Activated T-cell treated with anti-CD3 and anti-CD28 coated beads, Interleukin-2, amount 50 U/mL, for 24 hours (primary cell): ENCODE data around the gene ATXN1.

Source experiments
- DNase-seq: peaks from one replicate; pipeline ENCODE4 v3.0.0-alpha.2; 2020
- H3K27ac Mint-ChIP-seq: 2 replicates; pipeline ENCODE4 v1.8.0; 2020; ENCODE audit warnings: mild to moderate bottlenecking, mixed read lengths
- H3K27me3 Mint-ChIP-seq: 2 replicates; pipeline ENCODE4 v1.8.0; 2020; ENCODE audit warnings: mixed read lengths
- H3K36me3 Mint-ChIP-seq: 2 replicates; pipeline ENCODE4 v1.8.0; 2020; ENCODE audit warnings: low read depth, mixed read lengths
- H3K4me1 Mint-ChIP-seq: 2 replicates; pipeline ENCODE4 v1.8.0; 2020; ENCODE audit warnings: low read depth, mixed read lengths
- H3K4me3 Mint-ChIP-seq: 2 replicates; pipeline ENCODE4 v1.8.0; 2020; ENCODE audit warnings: mild to moderate bottlenecking, moderate library complexity, mixed read lengths
- H3K9me3 Mint-ChIP-seq: 2 replicates; pipeline ENCODE4 v1.8.0; 2020; ENCODE audit warnings: mixed read lengths

The ATXN1 gene

DNA sequence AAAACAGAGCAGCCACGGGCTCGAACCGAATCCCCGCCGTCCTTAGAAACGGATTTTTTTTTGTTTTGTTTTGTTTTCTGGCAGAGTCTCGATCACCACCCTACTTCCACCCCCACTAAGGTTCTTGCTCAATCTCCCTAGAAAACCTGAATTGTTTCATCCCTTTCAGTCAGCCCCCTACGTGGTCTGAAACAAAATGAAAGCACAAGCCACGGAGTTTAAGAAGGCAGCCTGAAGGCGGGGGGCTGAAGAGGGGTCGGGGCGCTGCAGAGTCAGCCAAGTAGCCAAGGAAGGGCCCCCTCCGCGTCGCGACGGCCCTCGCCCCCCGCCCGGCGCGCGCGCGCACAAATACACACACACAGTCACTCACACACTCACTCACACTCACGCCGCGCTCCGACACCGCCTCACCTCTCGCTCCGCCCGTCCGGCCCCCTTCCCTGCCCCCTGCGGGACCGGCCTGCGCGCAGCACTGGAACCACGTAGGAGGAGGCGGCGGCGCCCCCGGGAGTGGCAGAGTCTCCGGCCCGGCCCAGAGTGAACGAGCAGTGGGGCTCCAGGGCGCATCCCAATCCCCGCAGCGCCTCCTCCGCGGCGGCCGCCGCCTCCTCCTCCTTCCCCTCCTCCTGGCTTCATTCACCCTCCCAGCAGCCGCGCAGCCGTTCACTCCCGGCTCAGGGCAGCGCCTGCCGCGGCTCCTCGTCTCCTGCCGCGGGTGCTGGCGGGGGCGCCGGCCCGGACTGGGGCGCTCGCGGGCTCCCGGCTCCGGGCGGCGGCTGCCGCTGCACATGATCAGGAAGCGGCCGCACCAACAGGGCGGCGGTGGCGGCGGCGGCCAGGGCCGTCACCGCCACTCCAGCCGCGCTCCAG lies 1.4 kb downstream of the ATXN1 start:
- H3K36me3 Mint-ChIP-seq = peaks cover 15% of the 10 kb centered on the region
- no peaks in the 10 kb centered on the region for H3K27me3 Mint-ChIP-seq
- peak overlapping the region; percentile 92 for H3K27ac Mint-ChIP-seq
- DNase-seq = peak; percentile 83
- H3K9me3 Mint-ChIP-seq = no peaks in the 10 kb centered on the region
- peaks cover 67% of the 10 kb centered on the region for H3K4me1 Mint-ChIP-seq
- peak overlapping the region; percentile 88 for H3K4me3 Mint-ChIP-seq

DNA sequence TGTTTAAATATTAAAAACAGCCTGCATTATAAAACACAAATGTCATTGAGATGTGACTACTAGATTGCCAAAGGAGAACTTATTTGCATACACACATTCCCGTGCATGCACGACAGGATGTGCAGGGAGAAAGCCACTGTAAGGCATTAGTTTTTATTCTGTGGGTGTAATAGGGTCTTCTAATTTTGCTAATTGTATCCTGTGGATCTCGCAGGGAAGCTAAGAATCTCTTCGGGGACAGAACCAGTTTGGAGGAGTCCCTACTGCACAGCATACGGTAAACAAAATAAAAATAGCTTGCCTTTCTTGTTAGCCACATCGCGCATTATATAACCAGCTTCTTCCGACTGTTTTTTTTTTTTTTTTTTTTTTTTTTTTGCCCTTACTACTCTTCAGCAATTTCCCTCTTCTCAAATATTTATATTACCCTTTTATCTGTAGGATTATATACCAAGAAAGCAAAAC lies 2.0 kb downstream of the ATXN1 start:
- Mint-ChIP-seq H3K27ac (peak overlapping the region; percentile 92), H3K27me3 (no peaks in the 10 kb centered on the region), H3K4me1 (peaks cover 67% of the 10 kb centered on the region), H3K36me3 (peaks cover 18% of the 10 kb centered on the region), H3K4me3 (peak overlapping the region; percentile 88), H3K9me3 (no peaks in the 10 kb centered on the region)
- no peak for DNase-seq

DNA sequence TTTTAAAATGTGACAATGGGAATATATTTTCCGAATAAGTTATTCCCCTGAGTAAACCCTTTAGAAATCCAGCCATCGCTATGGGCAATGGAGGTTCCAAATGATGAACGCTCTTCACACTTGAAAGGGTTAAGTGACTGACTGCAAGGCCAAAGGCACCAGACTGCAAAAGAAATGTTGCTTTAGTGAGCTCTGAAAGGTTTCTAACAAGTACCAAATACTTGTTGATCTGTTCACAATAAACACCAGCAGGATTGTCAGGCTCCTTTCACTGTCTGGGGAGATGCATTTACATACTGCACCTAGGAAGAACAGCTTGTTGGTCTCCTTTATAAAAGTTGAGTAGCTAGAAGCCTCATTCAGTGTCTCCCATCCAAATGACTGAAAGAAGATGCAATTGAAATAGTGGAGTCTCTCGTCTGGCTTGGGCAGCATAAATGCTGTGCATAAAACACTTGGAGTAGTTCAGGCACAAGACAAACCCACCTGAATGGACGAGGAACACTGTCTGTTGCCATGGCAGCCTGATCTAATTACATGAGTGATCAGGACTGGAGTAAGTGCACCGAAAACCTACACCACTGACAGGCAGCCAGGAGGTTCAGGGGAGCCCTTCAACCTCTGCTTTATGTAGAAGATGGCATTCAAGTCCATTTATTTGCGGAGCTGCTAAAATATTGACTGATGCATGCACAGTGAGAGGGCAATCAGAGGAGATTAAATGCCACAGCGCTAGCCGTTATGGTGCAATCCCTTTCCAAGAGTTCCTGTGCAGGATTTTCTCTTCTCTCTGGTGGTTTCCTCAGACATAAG lies 2.9 kb downstream of the ATXN1 start:
- Mint-ChIP-seq H3K4me3 (peak overlapping the region; percentile 88), H3K4me1 (peaks cover 64% of the 10 kb centered on the region), H3K36me3 (peaks cover 23% of the 10 kb centered on the region), H3K27ac (no peak overlapping the region), H3K9me3 (no peaks in the 10 kb centered on the region), H3K27me3 (no peaks in the 10 kb centered on the region)
- DNase-seq = no peak

DNA sequence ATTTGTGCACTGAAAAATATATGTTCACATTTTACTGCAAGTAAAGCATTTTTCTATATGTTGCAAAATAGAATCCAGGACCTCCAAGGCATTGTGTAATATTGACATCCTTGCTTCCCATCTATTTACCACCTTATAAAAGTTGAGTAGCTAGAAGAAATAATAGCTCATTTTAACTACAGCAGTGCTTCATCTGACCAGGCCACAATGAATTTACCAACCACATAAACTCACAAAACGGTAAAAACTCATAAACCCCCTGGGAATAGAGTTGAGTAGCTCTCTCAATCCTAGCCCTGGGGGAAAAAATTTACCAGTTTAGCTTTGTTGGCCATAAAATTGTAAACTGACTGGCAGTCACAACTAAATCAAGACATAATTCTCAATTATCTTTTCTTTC lies 3.9 kb downstream of the ATXN1 start:
- no peak for DNase-seq
- Mint-ChIP-seq H3K36me3 (peaks cover 34% of the 10 kb centered on the region), H3K27ac (peak overlapping the region; percentile 53), H3K4me3 (no peak overlapping the region), H3K27me3 (no peaks in the 10 kb centered on the region), H3K4me1 (peaks cover 66% of the 10 kb centered on the region), H3K9me3 (no peaks in the 10 kb centered on the region)

DNA sequence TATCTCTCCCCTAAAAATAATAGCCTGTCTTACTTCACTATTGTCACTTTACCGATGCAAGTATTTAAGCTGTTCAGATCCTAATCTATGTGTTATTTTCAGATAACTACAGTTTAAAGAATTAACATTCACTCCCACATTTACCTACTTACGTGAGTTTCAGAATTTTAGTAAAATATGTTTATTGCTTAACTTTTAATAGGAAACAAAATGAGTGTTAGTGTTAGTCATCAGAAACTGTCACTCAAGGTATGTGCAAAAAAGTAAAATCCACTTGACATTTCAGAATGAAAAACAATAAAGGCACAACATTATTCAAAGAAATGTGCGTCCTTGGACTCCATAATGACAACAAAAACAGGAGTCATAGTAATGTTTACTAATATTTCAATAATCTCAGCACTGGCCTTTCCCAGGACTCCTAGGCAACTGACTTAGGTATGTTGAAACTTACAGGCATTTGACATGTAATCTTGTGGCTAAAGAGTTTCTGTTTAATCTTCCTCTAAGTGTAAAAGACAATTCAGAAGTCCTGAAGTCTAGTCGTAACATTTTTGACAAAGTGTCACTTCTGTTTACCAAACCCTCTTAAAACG lies 4.5 kb downstream of the ATXN1 start:
- no peak for DNase-seq
- H3K4me3 Mint-ChIP-seq = no peak overlapping the region
- H3K9me3 Mint-ChIP-seq = no peaks in the 10 kb centered on the region
- H3K27me3 Mint-ChIP-seq = no peaks in the 10 kb centered on the region
- peaks cover 66% of the 10 kb centered on the region for H3K4me1 Mint-ChIP-seq
- peaks cover 39% of the 10 kb centered on the region for H3K36me3 Mint-ChIP-seq
- no peak overlapping the region for H3K27ac Mint-ChIP-seq

DNA sequence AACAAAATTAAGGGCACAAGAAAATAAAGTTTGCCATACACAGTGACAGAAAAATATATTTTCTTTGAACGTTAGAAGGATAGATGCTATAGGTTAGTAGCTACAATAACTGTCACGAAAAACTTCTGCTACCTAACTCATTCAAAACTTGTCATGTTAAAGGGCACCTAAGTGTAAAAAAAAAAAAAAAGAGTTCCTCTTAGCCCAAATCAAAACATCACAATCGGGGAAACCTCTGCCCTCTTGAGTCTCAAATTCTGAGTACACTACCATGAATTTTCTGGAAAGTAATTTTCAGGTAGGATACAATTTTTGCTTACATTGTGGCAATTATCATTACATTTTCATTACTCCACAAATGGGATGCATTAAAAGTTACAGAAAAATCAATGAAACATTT lies 5.7 kb downstream of the ATXN1 start:
- Mint-ChIP-seq H3K36me3 (peaks cover 47% of the 10 kb centered on the region), H3K27ac (no peak overlapping the region), H3K27me3 (no peaks in the 10 kb centered on the region), H3K4me1 (peaks cover 70% of the 10 kb centered on the region), H3K4me3 (no peak overlapping the region), H3K9me3 (no peaks in the 10 kb centered on the region)
- DNase-seq = no peak

DNA sequence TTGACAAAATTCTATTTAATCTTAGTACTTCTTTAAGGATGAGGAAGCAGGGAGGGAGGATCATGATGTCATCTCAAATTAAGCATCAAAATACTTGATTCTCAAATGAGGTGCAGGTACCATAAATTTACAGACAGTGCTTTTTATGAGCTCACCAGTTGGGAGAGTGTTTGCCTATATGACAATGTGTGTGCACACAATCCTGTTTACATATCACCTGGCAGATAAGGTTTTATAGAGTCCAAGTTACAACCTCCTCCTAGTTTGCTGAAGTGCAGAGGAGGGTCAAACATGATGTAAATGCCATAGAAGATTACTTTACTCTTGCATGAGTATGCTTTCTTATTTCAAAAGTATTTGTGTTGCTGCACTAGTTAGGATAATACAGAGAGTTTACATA lies 6.4 kb downstream of the ATXN1 start:
- no peak overlapping the region for H3K4me3 Mint-ChIP-seq
- no peak overlapping the region for H3K27ac Mint-ChIP-seq
- no peaks in the 10 kb centered on the region for H3K9me3 Mint-ChIP-seq
- no peak for DNase-seq
- peaks cover 73% of the 10 kb centered on the region for H3K4me1 Mint-ChIP-seq
- no peaks in the 10 kb centered on the region for H3K27me3 Mint-ChIP-seq
- H3K36me3 Mint-ChIP-seq = peaks cover 53% of the 10 kb centered on the region

DNA sequence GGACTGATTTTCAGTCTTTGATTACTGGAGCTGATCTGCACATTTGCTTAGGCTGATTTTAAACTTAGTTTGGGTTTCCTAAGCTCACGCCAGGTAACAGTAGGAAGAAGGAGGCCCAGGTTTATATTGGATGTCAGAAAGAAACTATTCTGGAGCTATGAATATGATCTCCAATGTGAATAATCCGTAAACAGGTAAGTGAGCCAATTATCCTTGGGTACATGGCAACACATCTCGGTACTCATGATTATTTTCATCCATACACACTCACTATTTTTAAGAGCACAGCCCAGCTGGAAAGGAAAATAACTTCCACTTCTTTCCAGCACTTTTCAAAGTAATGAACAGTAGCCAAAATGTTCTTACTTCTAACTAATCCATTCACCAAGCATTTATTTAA lies 7.0 kb downstream of the ATXN1 start:
- no peak for DNase-seq
- Mint-ChIP-seq H3K9me3 (no peaks in the 10 kb centered on the region), H3K4me3 (no peak overlapping the region), H3K27me3 (no peaks in the 10 kb centered on the region), H3K36me3 (peaks cover 55% of the 10 kb centered on the region), H3K4me1 (peaks cover 76% of the 10 kb centered on the region), H3K27ac (no peak overlapping the region)

DNA sequence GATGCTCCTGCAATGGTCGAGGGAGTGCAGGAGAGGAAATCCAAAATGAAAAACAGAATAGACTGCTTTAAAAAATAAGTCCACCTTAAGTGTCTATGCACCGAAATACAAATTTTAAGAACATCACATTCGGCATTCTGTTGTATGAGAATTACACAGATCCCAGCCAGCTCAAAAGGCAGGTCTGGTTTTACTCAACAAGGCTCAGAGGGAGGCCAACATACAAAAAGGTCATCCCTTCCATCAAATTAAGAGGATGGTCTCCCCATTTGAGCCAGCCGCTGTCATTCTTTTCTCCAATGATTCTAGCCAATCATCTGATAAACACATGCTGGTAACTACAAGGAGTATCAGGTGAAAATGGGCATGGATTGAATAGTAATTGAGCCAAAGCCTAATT lies 7.9 kb downstream of the ATXN1 start:
- no peak overlapping the region for H3K27ac Mint-ChIP-seq
- DNase-seq = no peak
- H3K27me3 Mint-ChIP-seq = no peaks in the 10 kb centered on the region
- H3K4me1 Mint-ChIP-seq = peaks cover 74% of the 10 kb centered on the region
- no peaks in the 10 kb centered on the region for H3K9me3 Mint-ChIP-seq
- no peak overlapping the region for H3K4me3 Mint-ChIP-seq
- peaks cover 60% of the 10 kb centered on the region for H3K36me3 Mint-ChIP-seq

DNA sequence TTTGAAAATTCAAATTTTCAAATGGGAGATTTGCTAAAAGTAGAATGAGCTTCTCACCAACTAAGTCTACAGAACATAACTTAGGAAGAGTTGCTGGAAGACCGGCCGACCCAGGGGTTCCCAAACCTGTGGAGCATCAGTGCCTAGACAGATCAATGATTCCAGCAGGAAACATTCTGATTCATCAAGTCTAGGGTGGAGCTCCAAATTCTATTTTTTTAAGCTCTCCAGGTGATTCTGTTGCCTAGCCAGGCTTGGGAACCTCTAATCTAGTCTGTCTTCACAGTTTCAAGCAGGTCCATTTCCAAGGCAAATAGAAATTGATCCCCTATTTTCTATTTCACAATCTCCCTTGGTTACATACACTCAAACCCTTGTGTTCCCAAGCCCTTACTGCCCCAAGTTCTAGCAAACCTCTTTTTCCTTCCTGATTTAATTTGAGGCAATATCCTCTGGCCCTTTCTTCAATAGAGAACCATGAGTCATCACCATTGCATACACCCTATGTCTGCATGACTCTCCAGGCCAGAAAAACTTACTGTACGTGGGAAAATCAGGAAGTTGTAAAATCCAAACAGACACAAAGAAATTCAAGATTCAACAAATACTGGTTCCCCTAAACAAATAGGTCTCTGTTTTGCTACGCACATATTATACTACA lies 8.9 kb downstream of the ATXN1 start:
- H3K4me1 Mint-ChIP-seq = peaks cover 71% of the 10 kb centered on the region
- H3K27me3 Mint-ChIP-seq = no peaks in the 10 kb centered on the region
- H3K36me3 Mint-ChIP-seq = peaks cover 63% of the 10 kb centered on the region
- DNase-seq = no peak
- H3K27ac Mint-ChIP-seq = no peak overlapping the region
- H3K4me3 Mint-ChIP-seq = no peak overlapping the region
- no peaks in the 10 kb centered on the region for H3K9me3 Mint-ChIP-seq

DNA sequence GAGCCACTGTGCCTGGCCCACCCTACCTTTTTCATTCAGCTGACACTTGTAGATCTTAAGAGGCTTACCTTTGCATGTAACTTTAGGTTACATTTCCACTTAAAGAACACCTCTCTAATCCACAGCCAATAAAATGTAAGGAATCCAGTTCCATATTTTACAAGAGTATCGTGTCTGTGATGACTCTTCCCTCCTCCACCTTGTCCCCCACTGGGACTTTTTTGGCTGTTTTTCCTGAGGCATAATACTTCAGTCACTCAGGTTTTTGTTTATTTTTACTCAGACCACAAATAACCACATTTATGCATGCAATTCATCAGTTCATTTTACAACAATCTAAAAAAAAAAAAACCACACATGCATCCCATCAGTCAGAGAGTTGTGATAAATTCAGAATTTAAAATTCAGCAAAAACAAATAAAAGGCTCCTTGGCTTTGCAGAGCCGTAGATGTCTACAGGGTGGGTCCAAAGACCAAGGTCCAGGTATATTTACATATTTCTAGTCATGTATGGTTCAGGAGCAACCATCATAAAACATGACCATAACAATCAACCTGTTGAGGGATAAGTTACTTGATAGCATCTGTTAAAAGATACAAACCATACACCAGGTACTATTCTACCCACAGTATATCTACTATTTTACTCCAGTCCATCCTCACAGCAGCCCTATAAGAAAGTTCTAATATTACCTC lies 9.9 kb downstream of the ATXN1 start:
- H3K4me3 Mint-ChIP-seq = no peak overlapping the region
- peaks cover 65% of the 10 kb centered on the region for H3K36me3 Mint-ChIP-seq
- peaks cover 68% of the 10 kb centered on the region for H3K4me1 Mint-ChIP-seq
- DNase-seq = no peak
- no peaks in the 10 kb centered on the region for H3K27me3 Mint-ChIP-seq
- H3K9me3 Mint-ChIP-seq = no peaks in the 10 kb centered on the region
- no peak overlapping the region for H3K27ac Mint-ChIP-seq

DNA sequence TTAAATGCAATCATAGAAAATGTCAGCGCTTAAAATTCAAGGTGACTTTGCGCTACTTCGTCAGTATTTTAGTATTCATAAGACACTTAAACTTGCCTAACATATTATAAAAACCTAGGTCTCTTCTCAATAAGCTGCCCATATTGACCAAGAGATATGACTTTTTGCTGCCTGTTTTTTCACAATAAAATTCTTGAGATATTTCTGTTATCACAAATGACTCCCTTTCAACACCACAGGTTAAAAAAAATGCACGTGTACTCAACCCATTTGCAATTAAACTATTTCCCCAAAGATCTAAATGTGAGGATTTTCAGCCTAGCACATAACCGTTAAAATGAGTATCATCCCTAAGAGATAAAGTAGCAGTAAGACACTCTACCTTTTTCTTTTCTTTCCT lies 10.7 kb downstream of the ATXN1 start:
- Mint-ChIP-seq H3K27ac (no peak overlapping the region), H3K4me3 (no peak overlapping the region), H3K9me3 (no peaks in the 10 kb centered on the region), H3K36me3 (peaks cover 64% of the 10 kb centered on the region), H3K4me1 (peaks cover 71% of the 10 kb centered on the region), H3K27me3 (no peaks in the 10 kb centered on the region)
- DNase-seq = no peak

DNA sequence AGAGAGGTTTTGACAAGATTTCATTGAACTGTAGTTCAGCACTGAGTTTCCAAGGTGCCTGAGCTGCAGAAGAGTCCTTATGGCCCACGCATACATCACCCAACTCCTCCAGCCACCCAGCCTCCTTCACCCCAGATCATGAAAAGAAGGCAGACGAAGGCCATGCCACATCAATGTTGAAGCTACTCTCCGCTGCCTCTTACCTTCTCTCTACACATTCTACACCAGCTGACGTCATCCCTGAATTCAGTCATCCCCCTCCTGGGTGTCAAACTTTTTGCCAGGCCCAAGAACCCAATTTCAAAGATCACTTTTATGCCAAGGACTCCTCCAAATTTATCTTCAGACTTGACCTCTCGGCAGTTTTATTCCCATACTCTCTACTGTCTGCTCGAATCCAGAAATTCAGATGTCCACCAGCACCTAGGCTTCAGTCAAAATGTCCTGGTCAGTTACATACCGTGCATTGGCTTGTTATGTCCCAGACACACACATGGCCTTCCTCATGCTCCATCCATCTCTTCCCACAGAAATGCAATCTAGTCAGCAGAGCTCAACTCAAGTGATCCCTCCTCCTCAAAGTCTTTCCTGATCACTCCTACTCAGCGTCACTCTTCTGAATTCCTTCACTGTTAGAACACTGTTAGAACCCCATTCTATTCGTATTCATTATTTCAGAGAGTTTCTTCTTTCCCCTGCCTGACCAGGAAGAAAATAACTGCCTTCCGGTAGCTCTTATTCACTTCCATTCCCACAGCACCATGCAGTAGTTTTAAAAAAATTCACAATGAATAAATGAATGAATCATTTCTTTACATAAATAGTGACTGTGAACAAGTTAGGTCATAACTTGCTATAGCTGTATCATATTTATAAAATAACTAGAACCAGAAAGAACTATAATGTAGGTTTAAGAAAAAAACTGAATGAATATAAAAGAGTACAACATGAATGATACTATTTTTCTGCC lies 11.5 kb downstream of the ATXN1 start:
- no peak overlapping the region for H3K4me3 Mint-ChIP-seq
- no peaks in the 10 kb centered on the region for H3K9me3 Mint-ChIP-seq
- H3K27ac Mint-ChIP-seq = no peak overlapping the region
- no peak for DNase-seq
- peaks cover 68% of the 10 kb centered on the region for H3K4me1 Mint-ChIP-seq
- peaks cover 64% of the 10 kb centered on the region for H3K36me3 Mint-ChIP-seq
- no peaks in the 10 kb centered on the region for H3K27me3 Mint-ChIP-seq
